GM12878 (cell line): ENCODE measurements around the gene MRPL18. TPM values are rescaled to one million over a fixed set of nuclear protein-coding genes. Genes with fewer than 3 reads are reported as not detected.

Experiments
- ATAC-seq: fragments of 200-7000 bp; cut with Tn5 transposase; 3 replicates; pipeline ENCODE4 v1.9.1; 2020; ENCODE audit warnings: mild to moderate bottlenecking, moderate library complexity
- BruUV-seq: library from RNA; stranded (reverse); fragments of 400-500 nt; replicated peaks from 2 replicates; lab custom pipeline; 2021; lab: Mats Ljungman, UMichigan
- CTCF ChIA-PET: fragments of 300-600 bp; sonication (Branson Sonifier 250); formaldehyde crosslinking; extraction: SDS; loops from one replicate; lab custom pipeline; 2021; ENCODE audit warnings: inconsistent platforms; lab: Yijun Ruan, JAX
- POLR2A ChIA-PET: fragments of 350-600 bp; formaldehyde crosslinking; extraction: SDS; loops from one replicate; lab custom pipeline; 2021; ENCODE audit warnings: inconsistent platforms; lab: Charles Lee
- RAD21 ChIA-PET: fragments of 300-600 bp; sonication (Branson Sonifier 250); formaldehyde crosslinking; loops from one replicate; lab custom pipeline; 2023; ENCODE audit warnings: antibody characterized with exemption; ENCODE audit not compliant: unreplicated experiment; lab: Charles Lee
- SMC1A ChIA-PET: fragments of 300-600 bp; sonication (Branson Sonifier 250); formaldehyde crosslinking; loops from one replicate; lab custom pipeline; 2023; ENCODE audit not compliant: unreplicated experiment, uncharacterized antibody; lab: Charles Lee
- DNase-seq: peaks from one replicate; pipeline ENCODE4 v3.0.0-alpha.2; 2011; ENCODE audit warnings: low read depth, low spot score
- FAIRE-seq: peaks from 3 replicates; lab custom pipeline; 2011; peaks lifted over from hg19 to GRCh38; lab: Jason Lieb, UNC
- H2AFZ ChIP-seq: 2 replicates; pipeline ENCODE4 v1.6.0; 2011; ENCODE audit warnings: low read depth, low read length, control low read depth; ENCODE audit not compliant: control insufficient read depth
- H3K27ac ChIP-seq: 2 replicates; pipeline ENCODE4 v1.5.1; 2011; ENCODE audit warnings: control low read depth; ENCODE audit not compliant: control insufficient read depth, insufficient read depth
- H3K27me3 ChIP-seq, 2 experiments: replicated peaks in 1 of 2; 2 replicates each; pipeline versions ENCODE4 v1.6.0 to v1.6.1; 2011; ENCODE audit warnings: low read length in 1 of 2; ENCODE audit not compliant: control insufficient read depth in 2 of 2, insufficient read depth in 2 of 2
- H3K36me3 ChIP-seq, 2 experiments: 2 replicates each; pipeline ENCODE4 v1.5.1; 2011; ENCODE audit warnings: low read length in 1 of 2; ENCODE audit not compliant: control insufficient read depth in 2 of 2, insufficient read depth in 2 of 2
- H3K4me1 ChIP-seq: 2 replicates; pipeline ENCODE4 v1.6.1; 2011; ENCODE audit warnings: mild to moderate bottlenecking, low read length, moderate library complexity, mixed read lengths; ENCODE audit not compliant: control insufficient read depth, insufficient read depth
- H3K4me2 ChIP-seq: 2 replicates; pipeline ENCODE4 v1.6.0; 2011; ENCODE audit warnings: control low read depth; ENCODE audit not compliant: control insufficient read depth, insufficient read depth
- H3K4me3 ChIP-seq: fragments of 200-600 bp; sonication (generic); 2 replicates; pipeline ENCODE4 v1.5.1; 2016
- H3K79me2 ChIP-seq: 2 replicates; pipeline ENCODE4 v1.6.0; 2011; ENCODE audit warnings: low read length; ENCODE audit not compliant: control insufficient read depth, insufficient read depth
- H3K9ac ChIP-seq: 2 replicates; pipeline ENCODE4 v1.8.0; 2011; ENCODE audit warnings: low read length, control low read depth, mixed read lengths; ENCODE audit not compliant: control insufficient read depth, insufficient read depth
- H3K9me3 ChIP-seq: replicated peaks from 3 replicates; pipeline ENCODE4 v1.5.1; 2011; ENCODE audit warnings: mild to moderate bottlenecking, low read length; ENCODE audit not compliant: control insufficient read depth, insufficient read depth
- H4K20me1 ChIP-seq: 2 replicates; pipeline ENCODE4 v1.6.0; 2011; ENCODE audit not compliant: control insufficient read depth, insufficient read depth
- CBX3 ChIP-seq: fragments of 200-600 bp; sonication (generic); IDR thresholded peaks from 2 replicates; pipeline ENCODE4 v1.6.1; 2016; ENCODE audit warnings: low read depth, borderline replicate concordance
- FOS ChIP-seq: IDR thresholded peaks from 3 replicates; pipeline ENCODE4 v1.6.1; 2011; ENCODE audit warnings: borderline replicate concordance; ENCODE audit not compliant: insufficient read length; ENCODE audit errors: extremely low read depth
- HDGF ChIP-seq: fragments of 450-650 bp; IDR thresholded peaks from 2 replicates; pipeline ENCODE4 v1.6.1; 2016; ENCODE audit warnings: antibody characterized with exemption
- JUND ChIP-seq: IDR thresholded peaks from 2 replicates; pipeline ENCODE4 v1.6.1; 2012; ENCODE audit warnings: low read depth, mild to moderate bottlenecking, low read length, improper control_type of control experiment, moderate library complexity
- MYC ChIP-seq: IDR thresholded peaks from 2 replicates; pipeline ENCODE4 v1.6.1; 2011; ENCODE audit warnings: mild to moderate bottlenecking, low read length, moderate library complexity, inconsistent platforms; ENCODE audit not compliant: insufficient read depth, insufficient replicate concordance, insufficient read length, severe bottlenecking
- NFIC ChIP-seq: IDR thresholded peaks from 2 replicates; pipeline ENCODE4 v1.6.1; 2012; ENCODE audit warnings: low read depth, mild to moderate bottlenecking, inconsistent platforms, low read length, moderate library complexity
- NR2C1 ChIP-seq: fragments of 450-650 bp; IDR thresholded peaks from 2 replicates; pipeline ENCODE4 v1.6.1; 2017; ENCODE audit warnings: antibody characterized with exemption, mild to moderate bottlenecking, moderate library complexity
- POLR2AphosphoS5 ChIP-seq: IDR thresholded peaks from 2 replicates; pipeline ENCODE4 v1.6.1; 2011; ENCODE audit warnings: mild to moderate bottlenecking, low read length, inconsistent platforms
- SP1 ChIP-seq: IDR thresholded peaks from one replicate; pipeline ENCODE4 v1.6.1; 2011; ENCODE audit warnings: low read depth, low read length
- YY1 ChIP-seq: IDR thresholded peaks from 2 replicates; pipeline ENCODE4 v1.6.1; 2011; ENCODE audit warnings: low read depth, mild to moderate bottlenecking, low read length
- ZNF384 ChIP-seq: IDR thresholded peaks from 2 replicates; pipeline ENCODE4 v1.6.1; 2012; ENCODE audit warnings: low read depth, mild to moderate bottlenecking, low read length, improper control_type of control experiment, borderline replicate concordance
- WGBS: methylation state at CpG from one replicate; pipeline ENCODE4 v1.1.6; 2016; ENCODE audit warnings: low lambda C conversion rate; ENCODE audit not compliant: insufficient replicate concordance, insufficient coverage; ENCODE audit errors: missing lambda C conversion rate; 5-methylcytosine and 5-hydroxymethylcytosine counted together
- in situ Hi-C: fragments of 300-500 bp; cut with MboI; formaldehyde crosslinking; loops from 9 replicates; pipeline ENCODE4 v1.14.3; 2018; ENCODE audit warnings: mixed read lengths
- intact Hi-C: fragments of 100-400 bp; cut with micrococcal nuclease; formaldehyde crosslinking; loops from one replicate; pipeline ENCODE4 v1.14.2; 2022; ENCODE audit not compliant: unreplicated experiment
- polyA plus RNA-seq, 11 experiments: library from polyadenylated mRNA; depleted of rRNA in 4 of 11; unstranded in 6 of 11; stranded (reverse) in 5 of 11; fragments of >200 nt; fragmentation: Nextera tagmentation in 4 of 11; fragmentation: Illumina TruSeq in 1 of 11; extraction: Ambion mirVana in 4 of 11; extraction: Trizol in 1 of 11; gene quantifications; 1 replicate in 1 of 11; 2 replicates in 10 of 11; pipeline versions ENCODE4 v1.2.1 to v1.2.3, GENCODE V29; 2011 to 2016; ENCODE audit warnings: inconsistent platforms in 2 of 11, missing spikeins in 2 of 11, low read depth in 1 of 11
- total RNA-seq, 4 experiments: library from RNA; depleted of rRNA in 3 of 4; stranded (reverse); fragments of >200 nt in 3 of 4; fragmentation: Illumina TruSeq in 1 of 4; extraction: Trizol in 1 of 4; gene quantifications; 2 replicates each; pipeline versions ENCODE4 v1.2.1 to v1.2.3, GENCODE V29; 2013 to 2021
- TF ChIP-seq, protein P1 (sequence below): IDR thresholded peaks from 2 replicates; pipeline ENCODE4 v1.6.1; 2012; ENCODE audit warnings: low read depth, low read length, improper control_type of control experiment
- TF ChIP-seq, protein P2 (sequence below): fragments of 450-650 bp; formaldehyde crosslinking; IDR thresholded peaks from 2 replicates; pipeline ENCODE4 v1.5.0; 2022; ENCODE audit warnings: mild to moderate bottlenecking, missing genetic modification characterization
- TF ChIP-seq, protein P3 (sequence below): fragments of 450-650 bp; IDR thresholded peaks from 2 replicates; pipeline ENCODE4 v1.6.1; 2017; ENCODE audit warnings: mild to moderate bottlenecking
- TF ChIP-seq, protein P4 (sequence below): fragments of 450-650 bp; IDR thresholded peaks from 2 replicates; pipeline ENCODE4 v1.6.1; 2014; ENCODE audit warnings: mild to moderate bottlenecking

Gene MRPL18
- total and polyA plus RNA-seq, 10 of the 15 experiments (the other 5 are each of a cell fraction or from before 2014, with no cell fraction given) = 68.5 to 203 (median 116) TPM

DNA sequence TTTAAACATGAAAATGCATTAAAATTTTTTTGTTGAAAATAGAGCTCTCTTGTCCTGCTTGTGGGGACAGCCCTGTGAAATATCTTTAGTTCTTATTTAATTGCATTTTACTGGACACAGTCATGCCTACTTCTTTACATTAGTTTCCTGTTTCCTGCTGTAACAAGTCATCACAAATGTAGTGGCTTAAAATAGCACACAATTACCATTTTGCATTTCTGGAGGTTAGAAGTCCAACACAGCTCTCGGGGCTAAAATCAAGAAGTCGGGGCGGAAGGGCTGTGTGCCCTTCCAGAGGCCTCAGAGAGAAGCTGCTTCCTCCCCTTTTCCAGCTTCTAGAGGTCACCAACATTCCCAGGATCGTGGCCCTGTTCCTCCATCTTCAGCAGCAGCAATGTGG, 39.3 kb downstream of the MRPL18 start:
- H3K27ac ChIP-seq = no peak overlapping the region
- DNase-seq = no peak
- peak overlapping the region; percentile 63 for H2AFZ ChIP-seq
- ChIA-PET CTCF (interaction anchor here (0.9 to 1.0 kb wide), 2 partner anchors 15 to 40 kb away, joined by 3 read pairs; partner anchors contain the start of genes MRPL18 and TCP1), POLR2A (interaction anchor here (0.6 to 1.7 kb wide), 4 partner anchors 10 to 72 kb away, joined by 3 to 6 read pairs (median 4); no protein-coding TSS in a partner anchor), RAD21 (interaction anchor here (0.9 kb wide), 1 partner anchor 34 kb away, joined by 3 read pairs; no protein-coding TSS in a partner anchor), SMC1A (interaction anchor here (0.8 to 1.3 kb wide), 3 partner anchors 21 to 42 kb away, joined by 3 read pairs; no protein-coding TSS in a partner anchor)
- 5% methylated on average over 4 of the region's 4 CpGs for WGBS
- BruUV-seq = no TSS peak
- H3K4me1 ChIP-seq = 0 out of 2 replicates have a peak, but pooled peaks cover 9% of the 10 kb centered on the region
- H3K4me2 ChIP-seq = peak overlapping the region; percentile 25; the same call in 1 of the 2 replicates
- no peaks in the 10 kb centered on the region for H3K79me2 ChIP-seq
- H3K36me3 ChIP-seq = no peaks in the 10 kb centered on the region
- in situ Hi-C loops (no loop called here), intact Hi-C loops (no loop called here)
- ATAC-seq = peak; percentile 64
- H3K9me3 ChIP-seq = no peaks in the 10 kb centered on the region
- no peak overlapping the region for H3K9ac ChIP-seq
- H4K20me1 ChIP-seq = no peaks in the 10 kb centered on the region
- H3K27me3 ChIP-seq = no peaks in the 10 kb centered on the region
- no peak for FAIRE-seq
- no peak overlapping the region for H3K4me3 ChIP-seq
- TF ChIP-seq, protein P1, sequence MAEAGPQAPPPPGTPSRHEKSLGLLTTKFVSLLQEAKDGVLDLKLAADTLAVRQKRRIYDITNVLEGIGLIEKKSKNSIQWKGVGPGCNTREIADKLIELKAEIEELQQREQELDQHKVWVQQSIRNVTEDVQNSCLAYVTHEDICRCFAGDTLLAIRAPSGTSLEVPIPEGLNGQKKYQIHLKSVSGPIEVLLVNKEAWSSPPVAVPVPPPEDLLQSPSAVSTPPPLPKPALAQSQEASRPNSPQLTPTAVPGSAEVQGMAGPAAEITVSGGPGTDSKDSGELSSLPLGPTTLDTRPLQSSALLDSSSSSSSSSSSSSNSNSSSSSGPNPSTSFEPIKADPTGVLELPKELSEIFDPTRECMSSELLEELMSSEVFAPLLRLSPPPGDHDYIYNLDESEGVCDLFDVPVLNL = no peak
- TF ChIP-seq CBX3 (no peak), NR2C1 (no peak), POLR2AphosphoS5 (no peak), JUND (no peak), HDGF (no peak), ZNF384 (no peak), FOS (no peak), SP1 (no peak), NFIC (no peak), MYC (no peak), YY1 (no peak)
- TF ChIP-seq, protein P2, sequence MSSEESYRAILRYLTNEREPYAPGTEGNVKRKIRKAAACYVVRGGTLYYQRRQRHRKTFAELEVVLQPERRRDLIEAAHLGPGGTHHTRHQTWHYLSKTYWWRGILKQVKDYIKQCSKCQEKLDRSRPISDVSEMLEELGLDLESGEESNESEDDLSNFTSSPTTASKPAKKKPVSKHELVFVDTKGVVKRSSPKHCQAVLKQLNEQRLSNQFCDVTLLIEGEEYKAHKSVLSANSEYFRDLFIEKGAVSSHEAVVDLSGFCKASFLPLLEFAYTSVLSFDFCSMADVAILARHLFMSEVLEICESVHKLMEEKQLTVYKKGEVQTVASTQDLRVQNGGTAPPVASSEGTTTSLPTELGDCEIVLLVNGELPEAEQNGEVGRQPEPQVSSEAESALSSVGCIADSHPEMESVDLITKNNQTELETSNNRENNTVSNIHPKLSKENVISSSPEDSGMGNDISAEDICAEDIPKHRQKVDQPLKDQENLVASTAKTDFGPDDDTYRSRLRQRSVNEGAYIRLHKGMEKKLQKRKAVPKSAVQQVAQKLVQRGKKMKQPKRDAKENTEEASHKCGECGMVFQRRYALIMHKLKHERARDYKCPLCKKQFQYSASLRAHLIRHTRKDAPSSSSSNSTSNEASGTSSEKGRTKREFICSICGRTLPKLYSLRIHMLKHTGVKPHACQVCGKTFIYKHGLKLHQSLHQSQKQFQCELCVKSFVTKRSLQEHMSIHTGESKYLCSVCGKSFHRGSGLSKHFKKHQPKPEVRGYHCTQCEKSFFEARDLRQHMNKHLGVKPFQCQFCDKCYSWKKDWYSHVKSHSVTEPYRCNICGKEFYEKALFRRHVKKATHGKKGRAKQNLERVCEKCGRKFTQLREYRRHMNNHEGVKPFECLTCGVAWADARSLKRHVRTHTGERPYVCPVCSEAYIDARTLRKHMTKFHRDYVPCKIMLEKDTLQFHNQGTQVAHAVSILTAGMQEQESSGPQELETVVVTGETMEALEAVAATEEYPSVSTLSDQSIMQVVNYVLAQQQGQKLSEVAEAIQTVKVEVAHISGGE = no peak
- TF ChIP-seq, protein P3, sequence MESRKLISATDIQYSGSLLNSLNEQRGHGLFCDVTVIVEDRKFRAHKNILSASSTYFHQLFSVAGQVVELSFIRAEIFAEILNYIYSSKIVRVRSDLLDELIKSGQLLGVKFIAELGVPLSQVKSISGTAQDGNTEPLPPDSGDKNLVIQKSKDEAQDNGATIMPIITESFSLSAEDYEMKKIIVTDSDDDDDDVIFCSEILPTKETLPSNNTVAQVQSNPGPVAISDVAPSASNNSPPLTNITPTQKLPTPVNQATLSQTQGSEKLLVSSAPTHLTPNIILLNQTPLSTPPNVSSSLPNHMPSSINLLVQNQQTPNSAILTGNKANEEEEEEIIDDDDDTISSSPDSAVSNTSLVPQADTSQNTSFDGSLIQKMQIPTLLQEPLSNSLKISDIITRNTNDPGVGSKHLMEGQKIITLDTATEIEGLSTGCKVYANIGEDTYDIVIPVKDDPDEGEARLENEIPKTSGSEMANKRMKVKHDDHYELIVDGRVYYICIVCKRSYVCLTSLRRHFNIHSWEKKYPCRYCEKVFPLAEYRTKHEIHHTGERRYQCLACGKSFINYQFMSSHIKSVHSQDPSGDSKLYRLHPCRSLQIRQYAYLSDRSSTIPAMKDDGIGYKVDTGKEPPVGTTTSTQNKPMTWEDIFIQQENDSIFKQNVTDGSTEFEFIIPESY = no peak
- TF ChIP-seq, protein P4, sequence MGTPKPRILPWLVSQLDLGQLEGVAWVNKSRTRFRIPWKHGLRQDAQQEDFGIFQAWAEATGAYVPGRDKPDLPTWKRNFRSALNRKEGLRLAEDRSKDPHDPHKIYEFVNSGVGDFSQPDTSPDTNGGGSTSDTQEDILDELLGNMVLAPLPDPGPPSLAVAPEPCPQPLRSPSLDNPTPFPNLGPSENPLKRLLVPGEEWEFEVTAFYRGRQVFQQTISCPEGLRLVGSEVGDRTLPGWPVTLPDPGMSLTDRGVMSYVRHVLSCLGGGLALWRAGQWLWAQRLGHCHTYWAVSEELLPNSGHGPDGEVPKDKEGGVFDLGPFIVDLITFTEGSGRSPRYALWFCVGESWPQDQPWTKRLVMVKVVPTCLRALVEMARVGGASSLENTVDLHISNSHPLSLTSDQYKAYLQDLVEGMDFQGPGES = no peak
